GM21825 (cell line): Measurements from ENCODE around the gene BRME1.

Source experiments
- ATAC-seq: cut with Tn5 transposase; IDR thresholded peaks from one replicate; pipeline ENCODE4 v1.9.1; 2021; ENCODE audit warnings: mild to moderate bottlenecking, moderate library complexity; ENCODE audit not compliant: unreplicated experiment

BRME1 gene

GRCh38 chr19:13888281-13888680, 17.6 kb downstream of the BRME1 start:
- ATAC-seq, result no peak

GRCh38 chr19:13887517-13887916, 18.4 kb downstream of the BRME1 start:
- no peak for ATAC-seq

GRCh38 chr19:13887018-13887436, 18.9 kb downstream of the BRME1 start:
- no peak for ATAC-seq

- ATAC-seq, result no peak
Observed at GRCh38 chr19:13885826-13886365, 20.0 kb downstream of the BRME1 start.

- ATAC-seq, result no peak
Observed at GRCh38 chr19:13884726-13885591, 21.0 kb downstream of the BRME1 start.

- no peak for ATAC-seq
Observed at GRCh38 chr19:13883516-13884064, 22.3 kb downstream of the BRME1 start.

GRCh38 chr19:13882836-13883235, 23.1 kb downstream of the BRME1 start:
- ATAC-seq, result no peak

GRCh38 chr19:13882419-13882795, 23.5 kb downstream of the BRME1 start:
- ATAC-seq, result no peak

- no peak for ATAC-seq
Observed at GRCh38 chr19:13881692-13882418, 24.1 kb downstream of the BRME1 start.

- ATAC-seq, result no peak
Observed at GRCh38 chr19:13881251-13881691, 24.6 kb downstream of the BRME1 start.

- peak; percentile 86 for ATAC-seq
Observed at GRCh38 chr19:13880059-13881043, 25.6 kb downstream of the BRME1 start.

GRCh38 chr19:13877303-13877702, 28.6 kb downstream of the BRME1 start:
- no peak for ATAC-seq

GRCh38 chr19:13876834-13877233, 29.1 kb downstream of the BRME1 start, which contains the start of gene NANOS3:
Gene NANOS3 (plus strand): TSS chr19:13877134. CDS start chr19:13877249, 115 bp downstream.
- no peak for ATAC-seq

GRCh38 chr19:13875824-13876223, 30.1 kb downstream of the BRME1 start:
- no peak for ATAC-seq

- ATAC-seq, result no peak
Observed at GRCh38 chr19:13873834-13874515, 31.9 kb downstream of the BRME1 start.

GRCh38 chr19:13872695-13873389, 33.1 kb downstream of the BRME1 start:
- ATAC-seq, result no peak

GRCh38 chr19:13872339-13872694, 33.6 kb downstream of the BRME1 start:
- ATAC-seq, result no peak

- no peak for ATAC-seq
Observed at GRCh38 chr19:13870873-13871272, 35.0 kb downstream of the BRME1 start.

GRCh38 chr19:13869281-13869680, 36.6 kb downstream of the BRME1 start:
- ATAC-seq, result no peak
